ENCODE data around the gene TRPM5.

TRPM5 gene

GRCh38 chr11:2451916-2452315, 7.6 kb upstream of the TRPM5 start:
- no peak for FAIRE-seq

GRCh38 chr11:2451336-2451735, 7.0 kb upstream of the TRPM5 start:
- no peak for FAIRE-seq

- no peak for FAIRE-seq
These were observed 6.2 kb upstream of the TRPM5 start for GRCh38 chr11:2450321-2451041.

- no peak for FAIRE-seq
These were observed 5.4 kb upstream of the TRPM5 start for GRCh38 chr11:2449548-2450320.

GRCh38 chr11:2448661-2449547, 4.6 kb upstream of the TRPM5 start:
- FAIRE-seq: no peak

- FAIRE-seq: no peak
These were observed 3.8 kb upstream of the TRPM5 start for GRCh38 chr11:2447951-2448650.

- no peak for FAIRE-seq
These were observed 3.1 kb upstream of the TRPM5 start for GRCh38 chr11:2447253-2447950.

GRCh38 chr11:2446590-2447252, 2.4 kb upstream of the TRPM5 start:
- FAIRE-seq: no peak

GRCh38 chr11:2445746-2446551, 1.6 kb upstream of the TRPM5 start:
- no peak for FAIRE-seq

- no peak for FAIRE-seq
These were observed 769 bp upstream of the TRPM5 start, which contains the start of gene KCNQ1 for GRCh38 chr11:2444821-2445745. KCNQ1 (plus strand) TSS chr11:2445008; CDS start chr11:2445099, 91 bp downstream.

- no peak for FAIRE-seq
These were observed 908 bp downstream of the TRPM5 start for GRCh38 chr11:2443406-2443805.

GRCh38 chr11:2442589-2442988, 1.7 kb downstream of the TRPM5 start:
- FAIRE-seq: no peak

- no peak for FAIRE-seq
These were observed 3.1 kb downstream of the TRPM5 start for GRCh38 chr11:2441171-2441570.

- FAIRE-seq: no peak
These were observed 3.7 kb downstream of the TRPM5 start for GRCh38 chr11:2440646-2441045.

- FAIRE-seq: no peak
These were observed 4.5 kb downstream of the TRPM5 start for GRCh38 chr11:2439820-2440219.

- FAIRE-seq: no peak
These were observed 6.8 kb downstream of the TRPM5 start for GRCh38 chr11:2437516-2437915.

GRCh38 chr11:2436521-2437031, 7.7 kb downstream of the TRPM5 start:
- no peak for FAIRE-seq

- no peak for FAIRE-seq
These were observed 8.2 kb downstream of the TRPM5 start for GRCh38 chr11:2436013-2436520.
